H9 (cell line): Measurements from ENCODE around the gene BPIFB6. TPM values are rescaled to one million over a fixed set of nuclear protein-coding genes. Genes with fewer than 3 reads are reported as not detected.

ENCODE experiments used
- DNase-seq: peaks from one replicate; pipeline ENCODE4 v3.0.0-alpha.2; 2017
- H2AFZ ChIP-seq: one replicate; pipeline ENCODE4 v1.6.1; 2013; ENCODE audit warnings: mild to moderate bottlenecking, low read length, control low read depth, moderate library complexity
- H2AK5ac ChIP-seq: 2 replicates; pipeline ENCODE4 v1.6.1; 2013; ENCODE audit warnings: low read length, control low read depth, mixed read lengths; ENCODE audit not compliant: insufficient read length
- H2BK120ac ChIP-seq: one replicate; pipeline ENCODE4 v1.6.1; 2013; ENCODE audit warnings: low read depth, mild to moderate bottlenecking, low read length, control low read depth, inconsistent platforms; ENCODE audit not compliant: poor library complexity, severe bottlenecking
- H2BK12ac ChIP-seq: 2 replicates; pipeline ENCODE4 v1.6.1; 2013; ENCODE audit warnings: low read length, control low read depth, mixed read lengths, low read depth; ENCODE audit not compliant: insufficient read length
- H2BK15ac ChIP-seq: 2 replicates; pipeline ENCODE4 v1.6.1; 2013; ENCODE audit warnings: low read depth, low read length, control low read depth
- H2BK20ac ChIP-seq: one replicate; pipeline ENCODE4 v1.6.1; 2013; ENCODE audit warnings: low read depth, mild to moderate bottlenecking, low read length, control low read depth, inconsistent platforms; ENCODE audit not compliant: poor library complexity, severe bottlenecking
- H2BK5ac ChIP-seq: 2 replicates; pipeline ENCODE4 v1.6.1; 2013; ENCODE audit warnings: low read length, control low read depth, mixed read lengths; ENCODE audit not compliant: insufficient read length
- H3K14ac ChIP-seq: 2 replicates; pipeline ENCODE4 v1.6.1; 2013; ENCODE audit warnings: low read length, control low read depth; ENCODE audit not compliant: insufficient read depth
- H3K18ac ChIP-seq: 2 replicates; pipeline ENCODE4 v1.6.1; 2013; ENCODE audit warnings: low read depth, mild to moderate bottlenecking, mixed read lengths, low read length, control low read depth; ENCODE audit not compliant: insufficient read length
- H3K23ac ChIP-seq: 2 replicates; pipeline ENCODE4 v1.6.1; 2013; ENCODE audit warnings: low read length, control low read depth, mixed read lengths, low read depth; ENCODE audit not compliant: insufficient read length
- H3K23me2 ChIP-seq: 2 replicates; pipeline ENCODE4 v1.6.1; 2013; ENCODE audit warnings: low read depth, mild to moderate bottlenecking, mixed read lengths, low read length, control low read depth; ENCODE audit not compliant: insufficient read length, poor library complexity, severe bottlenecking
- H3K27ac ChIP-seq: 2 replicates; pipeline ENCODE4 v1.5.1; 2013; ENCODE audit warnings: low read length, control low read depth, mixed read lengths, low read depth; ENCODE audit not compliant: insufficient read length
- H3K27me3 ChIP-seq: 2 replicates; pipeline ENCODE4 v1.6.1; 2013; ENCODE audit warnings: low read length, control low read depth, inconsistent platforms; ENCODE audit not compliant: insufficient read depth
- H3K4ac ChIP-seq: 2 replicates; pipeline ENCODE4 v1.6.1; 2013; ENCODE audit warnings: low read depth, mild to moderate bottlenecking, control low read depth, inconsistent platforms, low read length, moderate library complexity
- H3K4me1 ChIP-seq: 2 replicates; pipeline ENCODE4 v1.6.1; 2013; ENCODE audit warnings: low read length, control low read depth, inconsistent platforms; ENCODE audit not compliant: insufficient read depth
- H3K4me2 ChIP-seq: 2 replicates; pipeline ENCODE4 v1.6.1; 2013; ENCODE audit warnings: low read length, control low read depth, mixed read lengths; ENCODE audit not compliant: insufficient read length, insufficient read depth
- H3K56ac ChIP-seq: 2 replicates; pipeline ENCODE4 v1.6.1; 2013; ENCODE audit warnings: low read depth, mild to moderate bottlenecking, mixed read lengths, low read length, control low read depth; ENCODE audit not compliant: insufficient read length
- H3K79me1 ChIP-seq: 2 replicates; pipeline ENCODE4 v1.6.1; 2013; ENCODE audit warnings: low read depth, mild to moderate bottlenecking, moderate library complexity, low read length, control low read depth, inconsistent platforms; ENCODE audit not compliant: insufficient read depth, poor library complexity, severe bottlenecking
- H3K79me2 ChIP-seq: 2 replicates; pipeline ENCODE4 v1.6.1; 2013; ENCODE audit warnings: low read length, control low read depth, inconsistent platforms; ENCODE audit not compliant: insufficient read depth
- H3K9ac ChIP-seq: 2 replicates; pipeline ENCODE4 v1.6.1; 2013; ENCODE audit warnings: low read length, control low read depth, mixed read lengths; ENCODE audit not compliant: insufficient read length; ENCODE audit errors: extremely low read depth
- H3K9me3 ChIP-seq: one replicate; pipeline ENCODE4 v1.6.1; 2013; ENCODE audit warnings: low read depth, low read length, inconsistent platforms; ENCODE audit not compliant: control insufficient read depth
- H3T11ph ChIP-seq: one replicate; pipeline ENCODE4 v1.6.1; 2013; ENCODE audit warnings: mild to moderate bottlenecking, low read length, control low read depth, inconsistent platforms
- H4K20me1 ChIP-seq: one replicate; pipeline ENCODE4 v1.6.1; 2013; ENCODE audit not compliant: control insufficient read depth, insufficient read length, insufficient read depth
- H4K5ac ChIP-seq: 2 replicates; pipeline ENCODE4 v1.6.1; 2013; ENCODE audit warnings: low read depth, mild to moderate bottlenecking, mixed read lengths, low read length, control low read depth; ENCODE audit not compliant: insufficient read length
- H4K8ac ChIP-seq: replicated peaks from 2 replicates; pipeline ENCODE4 v1.6.1; 2013; ENCODE audit warnings: low read length, control low read depth, mixed read lengths, low read depth; ENCODE audit not compliant: insufficient read length
- H4K91ac ChIP-seq: 2 replicates; pipeline ENCODE4 v1.6.1; 2013; ENCODE audit warnings: low read depth, mild to moderate bottlenecking, moderate library complexity, mixed read lengths, low read length, control low read depth; ENCODE audit not compliant: insufficient read length
- H3K27ac Mint-ChIP-seq, 3 experiments: 2 replicates in 2 of 3; 3 replicates in 1 of 3; pipeline ENCODE4 v1.8.0; 2020 to 2021; ENCODE audit warnings: mixed read lengths in 3 of 3, mild to moderate bottlenecking in 1 of 3, moderate library complexity in 1 of 3
- H3K27me3 Mint-ChIP-seq: 2 replicates; pipeline ENCODE4 v1.8.0; 2021; ENCODE audit warnings: low read depth, mild to moderate bottlenecking, moderate library complexity, mixed read lengths
- H3K36me3 Mint-ChIP-seq, 3 experiments: 2 replicates in 2 of 3; 3 replicates in 1 of 3; pipeline ENCODE4 v1.8.0; 2020 to 2021; ENCODE audit warnings: low read depth in 3 of 3, mixed read lengths in 3 of 3; ENCODE audit not compliant: insufficient read depth in 1 of 3
- H3K4me1 Mint-ChIP-seq, 2 experiments: 2 replicates each; pipeline ENCODE4 v1.8.0; 2020; ENCODE audit warnings: mixed read lengths in 2 of 2
- H3K4me3 Mint-ChIP-seq, 2 experiments: 2 replicates in 1 of 2; 3 replicates in 1 of 2; pipeline ENCODE4 v1.8.0; 2020 to 2021; ENCODE audit warnings: mild to moderate bottlenecking in 2 of 2, mixed read lengths in 2 of 2, moderate library complexity in 1 of 2
- H3K9me3 Mint-ChIP-seq, 2 experiments: 2 replicates in 1 of 2; 3 replicates in 1 of 2; pipeline ENCODE4 v1.8.0; 2020; ENCODE audit warnings: mild to moderate bottlenecking in 2 of 2, mixed read lengths in 2 of 2, moderate library complexity in 1 of 2
- WGBS: extraction: QIAGEN DNeasy Blood & Tissue Kit; methylation state at CpG from one replicate; pipeline ENCODE4 v1.1.7; 2013; ENCODE audit warnings: missing lambda C conversion rate, low lambda C conversion rate, mixed read lengths; ENCODE audit not compliant: insufficient read length; ENCODE audit errors: extremely low coverage; 5-methylcytosine and 5-hydroxymethylcytosine counted together
- total RNA-seq: library from RNA; stranded (reverse); gene quantifications from 2 replicates; pipeline ENCODE4 v1.2.1, GENCODE V29; 2021
- TF ChIP-seq, protein P1 (sequence below): fragments of 200-600 bp; sonication (generic); conservative IDR thresholded peaks from 3 replicates; pipeline ENCODE4 v1.8.0; 2021; ENCODE audit warnings: antibody characterized with exemption, mild to moderate bottlenecking

The BPIFB6 gene
- total RNA-seq, 1 experiment from 2014 or later, result not detected

- Histone ChIP-seq H3K23ac (no peak within 1 kb of the TSS), H4K5ac (no peak within 1 kb of the TSS)
- peaks cover 5% of the 10 kb centered on the region in 2 experiments; a peak in 3 of 5 replicates for H3K9me3 Mint-ChIP-seq
These were observed 27.2 kb upstream of the BPIFB6 start, which contains the start of gene SUN5 for GRCh38 chr20:33004141-33004751. Gene SUN5 (minus strand): TSS chr20:33004433. CDS start chr20:33004340, 93 bp downstream.

More at GRCh38 chr20:33004141-33004751, 27.2 kb upstream of the BPIFB6 start, which contains the start of gene SUN5:
- TF ChIP-seq, protein P1, sequence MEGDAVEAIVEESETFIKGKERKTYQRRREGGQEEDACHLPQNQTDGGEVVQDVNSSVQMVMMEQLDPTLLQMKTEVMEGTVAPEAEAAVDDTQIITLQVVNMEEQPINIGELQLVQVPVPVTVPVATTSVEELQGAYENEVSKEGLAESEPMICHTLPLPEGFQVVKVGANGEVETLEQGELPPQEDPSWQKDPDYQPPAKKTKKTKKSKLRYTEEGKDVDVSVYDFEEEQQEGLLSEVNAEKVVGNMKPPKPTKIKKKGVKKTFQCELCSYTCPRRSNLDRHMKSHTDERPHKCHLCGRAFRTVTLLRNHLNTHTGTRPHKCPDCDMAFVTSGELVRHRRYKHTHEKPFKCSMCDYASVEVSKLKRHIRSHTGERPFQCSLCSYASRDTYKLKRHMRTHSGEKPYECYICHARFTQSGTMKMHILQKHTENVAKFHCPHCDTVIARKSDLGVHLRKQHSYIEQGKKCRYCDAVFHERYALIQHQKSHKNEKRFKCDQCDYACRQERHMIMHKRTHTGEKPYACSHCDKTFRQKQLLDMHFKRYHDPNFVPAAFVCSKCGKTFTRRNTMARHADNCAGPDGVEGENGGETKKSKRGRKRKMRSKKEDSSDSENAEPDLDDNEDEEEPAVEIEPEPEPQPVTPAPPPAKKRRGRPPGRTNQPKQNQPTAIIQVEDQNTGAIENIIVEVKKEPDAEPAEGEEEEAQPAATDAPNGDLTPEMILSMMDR, result no peak
- no CpG with 5 or more reads among the region's 6 CpGs for WGBS
- H3K14ac ChIP-seq, result no peak within 1 kb of the TSS
- Mint-ChIP-seq H3K4me1 (no peaks in the 10 kb centered on the region), H3K4me3 (no peak within 1 kb of the TSS; a peak in 1 of 5 replicates), H3K36me3 (peaks cover 0 to 4% (median 0%) of the 10 kb centered on the region in 3 experiments; a peak in 3 of 7 replicates), H3K27me3 (peaks cover 9% of the 10 kb centered on the region), H3K27ac (peak within 1 kb of the TSS in 1 of 3 experiments; percentile 35; a peak in 1 of 7 replicates)
- no peak within 1 kb of the TSS for H2BK15ac ChIP-seq
- H2BK20ac ChIP-seq, result no peak within 1 kb of the TSS
- no peak within 1 kb of the TSS for H3K27ac ChIP-seq
- H4K8ac ChIP-seq, result no peak within 1 kb of the TSS
- no peaks in the 10 kb centered on the region for H3K27me3 ChIP-seq
- no peak within 1 kb of the TSS for H2AFZ ChIP-seq
- H3K4me1 ChIP-seq, result no peaks in the 10 kb centered on the region
- H3K4ac ChIP-seq, result no peak within 1 kb of the TSS
- no peak within 1 kb of the TSS for H3K56ac ChIP-seq
- H3K9me3 ChIP-seq, result no peaks in the 10 kb centered on the region
- H3T11ph ChIP-seq, result no peak within 1 kb of the TSS
- no peaks in the 10 kb centered on the region for H3K79me2 ChIP-seq
- H2AK5ac ChIP-seq, result no peak within 1 kb of the TSS
- no peak within 1 kb of the TSS for H2BK5ac ChIP-seq
- no peak for DNase-seq
- no peak within 1 kb of the TSS for H4K91ac ChIP-seq
- no peaks in the 10 kb centered on the region for H3K23me2 ChIP-seq
- no peak within 1 kb of the TSS for H3K9ac ChIP-seq
- no peak within 1 kb of the TSS for H3K4me2 ChIP-seq
- no peaks in the 10 kb centered on the region for H3K79me1 ChIP-seq
- H4K20me1 ChIP-seq, result no peaks in the 10 kb centered on the region
- H2BK12ac ChIP-seq, result no peak within 1 kb of the TSS
- H2BK120ac ChIP-seq, result no peak within 1 kb of the TSS
- no peak within 1 kb of the TSS for H3K18ac ChIP-seq
